ACC112 (cell line): ENCODE results near the gene MOSMO.

Experiments used
- H2AFZ ChIP-seq: fragments of 200-600 bp; sonication (generic); one replicate; pipeline ENCODE4 v1.6.0; 2017; ENCODE audit warnings: antibody characterized with exemption, low read length; ENCODE audit not compliant: unreplicated experiment
- H3K27ac ChIP-seq: fragments of 200-600 bp; sonication (generic); 2 replicates; pipeline ENCODE4 v1.5.1; 2014; ENCODE audit warnings: low read depth, mild to moderate bottlenecking, antibody characterized with exemption, low read length, moderate library complexity
- H3K27me3 ChIP-seq: fragments of 200-600 bp; sonication (generic); 2 replicates; pipeline ENCODE4 v1.6.1; 2014; ENCODE audit warnings: mild to moderate bottlenecking, antibody characterized with exemption, low read length, moderate library complexity, mixed read lengths; ENCODE audit not compliant: insufficient read depth
- H3K36me3 ChIP-seq: fragments of 200-600 bp; sonication (generic); 2 replicates; pipeline ENCODE4 v1.6.1; 2016; ENCODE audit warnings: mild to moderate bottlenecking, antibody characterized with exemption, low read length, moderate library complexity, mixed read lengths; ENCODE audit not compliant: insufficient read depth
- H3K4me1 ChIP-seq: fragments of 200-600 bp; sonication (generic); one replicate; pipeline ENCODE4 v1.6.1; 2016; ENCODE audit warnings: low read length, mixed read lengths; ENCODE audit not compliant: insufficient read depth, unreplicated experiment, control insufficient read depth
- H3K4me3 ChIP-seq: fragments of 200-600 bp; sonication (generic); 2 replicates; pipeline ENCODE4 v1.5.1; 2014; ENCODE audit warnings: mild to moderate bottlenecking, low read depth, low read length
- H3K79me2 ChIP-seq: fragments of 200-600 bp; sonication (generic); one replicate; pipeline ENCODE4 v1.6.0; 2016; ENCODE audit warnings: low read length; ENCODE audit not compliant: control insufficient read depth, unreplicated experiment, insufficient read depth

MOSMO gene

DNA sequence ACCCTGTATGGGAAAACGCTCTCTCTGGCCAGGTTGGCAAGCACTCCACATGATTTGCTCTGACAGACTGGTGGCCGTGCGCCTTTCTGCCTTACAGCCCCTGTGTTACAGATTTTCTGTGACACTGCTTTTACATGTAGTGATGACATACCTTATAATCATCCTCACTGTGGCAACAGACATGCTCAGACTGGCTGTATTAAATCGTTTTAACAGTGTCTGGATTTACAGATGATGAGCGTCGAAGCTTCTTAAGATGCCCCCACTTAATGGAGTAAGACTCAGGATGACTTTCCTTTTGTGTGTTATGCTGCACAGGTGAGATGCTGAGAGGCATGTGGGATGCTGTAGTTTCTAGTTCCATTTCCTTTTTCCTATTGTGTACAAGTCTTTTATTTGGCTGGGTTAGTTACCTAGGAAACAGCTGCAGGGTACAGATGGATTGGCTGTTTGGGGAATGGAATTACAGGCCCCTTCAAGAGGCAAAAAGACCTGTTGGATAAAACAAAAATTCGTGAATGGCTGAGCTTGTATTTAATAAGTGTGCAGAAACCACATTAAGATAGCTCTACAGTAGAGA lies 63.5 kb downstream of the MOSMO start:
- Histone ChIP-seq H3K79me2 (peaks cover 60% of the 10 kb centered on the region), H2AFZ (peak overlapping the region; percentile 66), H3K27me3 (no peaks in the 10 kb centered on the region), H3K27ac (peak overlapping the region; percentile 67), H3K36me3 (peaks cover 8% of the 10 kb centered on the region), H3K4me3 (peak overlapping the region; percentile 49; the same call in 1 of the 2 replicates), H3K4me1 (peaks cover 57% of the 10 kb centered on the region)

DNA sequence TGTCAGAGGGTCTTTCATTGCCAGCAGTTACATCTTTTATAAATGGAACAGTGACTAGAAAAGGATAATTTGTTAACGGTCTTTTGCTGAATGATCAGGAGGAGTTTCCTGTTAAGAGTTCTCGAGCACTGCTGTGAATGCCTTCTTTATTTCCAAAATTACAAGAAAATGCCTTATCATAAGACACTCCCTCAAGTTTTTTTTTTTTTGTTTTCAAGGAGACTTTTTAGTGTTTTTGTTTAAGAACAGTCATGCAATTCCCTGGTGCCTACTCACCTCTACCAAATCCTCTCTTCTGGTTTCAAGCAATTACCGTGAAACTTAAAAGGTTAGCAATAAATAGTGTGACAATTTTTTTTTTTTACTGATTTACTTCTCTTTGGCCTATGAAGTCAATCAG lies 65.4 kb downstream of the MOSMO start:
- H3K27me3 ChIP-seq: no peaks in the 10 kb centered on the region
- H3K4me3 ChIP-seq: no peak overlapping the region
- H3K4me1 ChIP-seq: peaks cover 58% of the 10 kb centered on the region
- no peak overlapping the region for H2AFZ ChIP-seq
- peaks cover 53% of the 10 kb centered on the region for H3K79me2 ChIP-seq
- H3K36me3 ChIP-seq: no peaks in the 10 kb centered on the region
- no peak overlapping the region for H3K27ac ChIP-seq

DNA sequence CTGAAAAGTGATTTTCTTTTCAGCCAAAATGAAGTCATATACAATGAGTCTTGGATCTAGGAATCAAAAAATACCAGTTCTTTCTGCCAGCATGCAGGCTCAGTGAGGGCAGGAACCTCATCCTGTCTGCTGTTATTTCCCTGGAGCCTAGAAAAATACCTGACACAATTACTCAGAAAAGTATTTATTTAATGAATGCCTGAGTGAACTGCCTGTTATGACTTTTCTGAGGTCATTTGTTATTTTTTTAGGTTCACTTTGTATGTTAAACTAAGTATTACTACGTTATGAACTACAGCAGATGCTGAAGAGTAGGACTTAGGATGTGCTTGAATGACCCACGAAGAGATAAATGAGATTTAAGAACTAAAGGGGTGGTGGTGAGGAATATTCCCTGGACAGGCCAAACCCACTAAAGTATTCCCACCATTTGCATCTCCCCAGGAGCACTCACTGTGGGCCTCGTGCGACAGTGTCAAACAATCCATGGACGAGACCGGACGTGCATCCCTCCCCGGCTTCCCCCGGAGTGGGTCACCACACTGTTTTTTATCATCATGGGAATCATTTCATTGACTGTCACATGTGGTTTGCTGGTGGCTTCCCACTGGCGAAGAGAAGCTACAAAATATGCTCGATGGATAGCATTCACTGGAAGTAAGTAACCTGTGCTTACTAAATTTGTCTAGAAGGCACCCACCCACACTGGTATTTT lies 67.3 kb downstream of the MOSMO start:
- Histone ChIP-seq H3K79me2 (peaks cover 46% of the 10 kb centered on the region), H2AFZ (no peak overlapping the region), H3K4me1 (peaks cover 47% of the 10 kb centered on the region), H3K4me3 (no peak overlapping the region), H3K27me3 (no peaks in the 10 kb centered on the region), H3K27ac (peak overlapping the region; percentile 53), H3K36me3 (no peaks in the 10 kb centered on the region)

DNA sequence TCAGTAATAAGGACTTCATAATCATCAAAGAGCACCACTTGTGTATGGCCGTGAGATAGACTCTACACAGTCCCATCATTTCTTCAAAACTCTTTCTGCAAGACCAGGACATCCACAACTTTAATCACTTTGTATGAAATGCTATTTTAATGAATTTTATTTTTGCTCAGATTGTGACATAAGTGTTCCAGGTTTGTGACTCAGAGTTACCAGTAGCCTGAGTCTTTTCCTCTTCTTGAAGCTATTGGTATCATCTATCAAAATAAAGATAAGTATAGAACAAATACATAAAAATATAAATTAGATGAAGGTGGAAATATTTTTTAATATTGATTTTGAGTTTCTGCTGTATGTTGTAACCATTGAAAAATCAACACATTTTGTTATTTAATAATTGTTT lies 67.9 kb downstream of the MOSMO start:
- H3K4me3 ChIP-seq: no peak overlapping the region
- no peak overlapping the region for H2AFZ ChIP-seq
- H3K27ac ChIP-seq: peak overlapping the region; percentile 53
- peaks cover 44% of the 10 kb centered on the region for H3K79me2 ChIP-seq
- no peaks in the 10 kb centered on the region for H3K36me3 ChIP-seq
- no peaks in the 10 kb centered on the region for H3K27me3 ChIP-seq
- H3K4me1 ChIP-seq: peaks cover 42% of the 10 kb centered on the region

DNA sequence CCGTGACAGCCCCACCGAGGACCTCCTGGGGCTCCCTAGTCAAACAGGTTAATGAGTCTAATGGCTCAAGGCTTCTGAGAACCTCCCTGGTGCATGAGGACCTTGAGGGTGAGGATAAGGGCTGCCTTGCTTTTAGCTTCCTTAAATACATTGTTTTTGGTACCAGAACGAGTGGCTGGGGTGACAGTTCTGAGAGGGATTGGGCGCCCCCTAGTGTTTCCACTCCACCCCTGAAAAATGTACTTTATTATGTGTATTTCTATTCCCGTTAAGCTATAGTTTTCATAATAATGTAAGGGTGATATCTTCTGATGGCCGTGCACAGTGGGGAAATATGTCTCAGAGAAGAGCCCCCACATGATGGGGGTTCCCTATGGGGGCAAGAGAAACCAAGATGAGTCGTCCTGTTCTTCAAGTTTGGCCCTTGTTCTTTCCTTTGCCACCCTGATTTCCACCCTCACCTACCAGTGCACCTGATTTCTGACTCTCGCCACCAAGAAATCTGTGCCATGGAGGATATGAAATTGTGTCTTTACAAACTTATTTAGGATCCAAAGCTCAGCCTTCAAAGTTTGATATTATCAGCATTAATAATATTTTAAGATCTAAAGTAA lies 69.9 kb downstream of the MOSMO start:
- peaks cover 32% of the 10 kb centered on the region for H3K4me1 ChIP-seq
- H3K27ac ChIP-seq: no peak overlapping the region
- no peak overlapping the region for H2AFZ ChIP-seq
- peaks cover 29% of the 10 kb centered on the region for H3K79me2 ChIP-seq
- no peaks in the 10 kb centered on the region for H3K27me3 ChIP-seq
- no peak overlapping the region for H3K4me3 ChIP-seq
- H3K36me3 ChIP-seq: no peaks in the 10 kb centered on the region

DNA sequence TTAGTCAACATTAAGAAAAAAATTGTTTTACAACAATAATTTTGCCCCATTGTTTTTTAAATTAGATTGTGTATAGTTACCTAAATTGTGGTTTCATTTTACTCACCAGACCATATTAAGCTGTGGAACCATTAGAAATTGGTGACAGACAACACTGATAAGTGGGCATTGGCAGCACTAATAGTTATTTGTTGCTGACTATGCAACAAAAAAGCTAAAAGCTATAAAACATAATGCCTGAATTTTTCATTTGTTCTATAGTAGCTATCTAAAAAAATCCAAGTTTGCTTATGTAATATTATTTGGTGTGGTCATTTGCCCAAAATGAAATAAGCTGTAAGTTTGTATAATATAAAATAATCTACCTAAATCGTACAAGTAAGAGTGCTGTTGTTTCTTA lies 70.7 kb downstream of the MOSMO start:
- H3K36me3 ChIP-seq: no peaks in the 10 kb centered on the region
- H3K27ac ChIP-seq: no peak overlapping the region
- H2AFZ ChIP-seq: no peak overlapping the region
- no peaks in the 10 kb centered on the region for H3K27me3 ChIP-seq
- H3K4me1 ChIP-seq: peaks cover 27% of the 10 kb centered on the region
- no peak overlapping the region for H3K4me3 ChIP-seq
- H3K79me2 ChIP-seq: peaks cover 20% of the 10 kb centered on the region

DNA sequence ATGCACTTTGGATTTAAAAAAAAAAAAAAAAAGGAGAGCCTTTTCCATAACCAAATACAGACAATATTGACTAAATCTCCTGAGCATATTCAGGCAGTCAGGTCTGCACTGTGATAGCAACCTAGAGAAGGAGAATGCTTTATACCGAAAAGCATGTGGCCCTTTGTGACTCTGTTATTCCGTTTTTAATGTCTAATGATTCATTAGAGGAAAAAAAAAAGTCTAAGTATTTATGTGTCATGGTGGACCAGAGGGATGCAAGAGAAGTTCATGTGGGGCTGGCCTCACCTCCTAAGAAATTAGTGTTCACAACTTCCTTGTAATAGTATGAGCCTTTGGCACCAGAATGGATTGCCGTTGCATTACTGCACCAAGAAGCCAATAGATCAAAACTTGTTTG lies 73.1 kb downstream of the MOSMO start:
- no peak overlapping the region for H3K4me3 ChIP-seq
- peaks cover 4% of the 10 kb centered on the region for H3K79me2 ChIP-seq
- H3K27ac ChIP-seq: no peak overlapping the region
- H3K36me3 ChIP-seq: no peaks in the 10 kb centered on the region
- H2AFZ ChIP-seq: no peak overlapping the region
- peaks cover 8% of the 10 kb centered on the region for H3K4me1 ChIP-seq
- no peaks in the 10 kb centered on the region for H3K27me3 ChIP-seq

DNA sequence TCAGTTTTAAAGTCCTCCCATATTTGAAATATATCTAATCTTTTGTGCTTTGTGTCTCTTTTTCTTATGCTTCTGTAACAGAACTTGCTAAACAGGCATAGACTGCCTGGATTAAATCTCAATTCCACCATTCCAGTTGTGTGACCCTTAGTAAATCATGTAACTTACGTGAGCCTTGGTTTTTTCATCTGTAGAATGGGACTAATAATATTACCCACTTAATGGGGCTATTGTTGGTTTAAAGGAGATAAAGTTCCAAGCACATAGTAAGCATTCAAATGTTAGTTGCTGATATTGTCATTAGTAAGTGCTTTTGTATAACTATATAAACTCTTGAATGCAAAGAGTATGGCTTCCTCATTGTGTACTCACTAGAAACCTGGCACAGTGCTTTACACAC lies 78.5 kb downstream of the MOSMO start:
- H3K27ac ChIP-seq: no peak overlapping the region
- no peak overlapping the region for H2AFZ ChIP-seq
- no peaks in the 10 kb centered on the region for H3K36me3 ChIP-seq
- peaks cover 4% of the 10 kb centered on the region for H3K4me1 ChIP-seq
- no peaks in the 10 kb centered on the region for H3K79me2 ChIP-seq
- H3K27me3 ChIP-seq: no peaks in the 10 kb centered on the region
- no peak overlapping the region for H3K4me3 ChIP-seq

DNA sequence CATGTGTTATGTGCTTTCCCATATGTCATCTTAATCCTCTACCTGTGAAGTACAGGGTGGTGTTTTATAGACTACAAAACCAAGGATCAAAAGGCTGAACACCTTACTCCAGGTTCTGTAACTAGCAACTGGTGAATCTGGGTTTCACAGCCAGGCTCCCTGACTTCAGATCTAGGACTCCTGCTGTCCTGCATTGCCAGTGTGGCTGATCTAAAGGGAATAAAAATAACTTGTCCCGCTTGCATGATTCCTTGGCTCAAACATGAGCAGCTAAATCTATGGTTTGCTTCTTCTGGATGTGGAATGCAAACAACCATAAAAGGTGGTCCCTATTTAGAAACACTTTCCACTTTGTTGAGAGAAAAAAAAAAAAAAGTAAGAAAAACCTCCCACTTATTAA lies 80.7 kb downstream of the MOSMO start:
- H3K4me3 ChIP-seq: no peak overlapping the region
- no peak overlapping the region for H2AFZ ChIP-seq
- peaks cover under 1% of the 10 kb centered on the region for H3K4me1 ChIP-seq

DNA sequence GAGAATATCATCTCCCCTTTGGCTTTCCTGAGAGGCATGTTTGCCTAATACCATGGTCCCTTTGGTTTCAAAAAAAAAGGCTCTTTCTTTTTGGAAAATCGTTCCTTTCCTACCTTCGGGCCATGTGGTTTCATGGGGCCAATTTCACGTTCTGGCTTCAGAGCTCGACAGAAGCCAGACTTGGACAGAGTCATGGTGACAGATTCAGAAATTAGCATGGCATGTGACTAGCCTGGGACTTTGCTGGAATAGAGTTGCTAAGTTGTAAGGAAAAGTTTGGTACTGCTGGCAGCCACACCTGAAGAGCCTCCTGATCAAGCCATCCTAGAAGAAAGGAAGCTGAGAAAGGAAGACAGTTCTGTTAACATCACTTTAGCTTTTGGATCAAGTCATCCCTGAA lies 82.0 kb downstream of the MOSMO start:
- no peaks in the 10 kb centered on the region for H3K36me3 ChIP-seq
- H3K4me1 ChIP-seq: no peaks in the 10 kb centered on the region
- H3K27me3 ChIP-seq: no peaks in the 10 kb centered on the region
- no peak overlapping the region for H3K27ac ChIP-seq
- H3K4me3 ChIP-seq: no peak overlapping the region
- no peak overlapping the region for H2AFZ ChIP-seq
- no peaks in the 10 kb centered on the region for H3K79me2 ChIP-seq

More for the DNA sequence above, 80.7 kb downstream of the MOSMO start:
- Histone ChIP-seq H3K27ac (no peak overlapping the region), H3K36me3 (no peaks in the 10 kb centered on the region), H3K27me3 (no peaks in the 10 kb centered on the region), H3K79me2 (no peaks in the 10 kb centered on the region)

DNA sequence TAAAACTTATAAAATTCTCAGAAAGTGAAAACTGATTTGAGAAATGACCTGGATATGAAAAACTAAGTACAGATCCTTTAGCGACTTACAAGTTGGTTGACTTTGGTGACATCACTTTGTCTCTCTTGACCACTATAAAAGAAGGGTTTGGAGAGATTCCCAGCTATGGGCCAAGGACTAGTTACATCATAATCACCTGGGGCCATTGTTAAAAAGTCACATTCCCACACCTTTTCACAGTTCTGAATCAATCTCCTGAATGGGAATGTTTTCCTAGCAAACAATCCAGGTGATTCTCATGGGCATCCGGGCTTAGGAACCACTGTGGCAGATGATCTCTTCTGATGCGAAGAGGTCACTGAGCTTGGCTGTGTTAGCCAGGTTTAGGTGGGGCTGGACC lies 83.8 kb downstream of the MOSMO start:
- Histone ChIP-seq H2AFZ (no peak overlapping the region), H3K27me3 (no peaks in the 10 kb centered on the region), H3K79me2 (no peaks in the 10 kb centered on the region), H3K36me3 (no peaks in the 10 kb centered on the region), H3K4me1 (no peaks in the 10 kb centered on the region), H3K27ac (no peak overlapping the region), H3K4me3 (no peak overlapping the region)
